ENCODE results near the gene BRICD5. TPM values are rescaled to one million over a fixed set of nuclear protein-coding genes. Genes with fewer than 3 reads are reported as not detected.

BRICD5 gene
- total RNA-seq, 1 donor from 2014 or later: 2.0 TPM

DNA sequence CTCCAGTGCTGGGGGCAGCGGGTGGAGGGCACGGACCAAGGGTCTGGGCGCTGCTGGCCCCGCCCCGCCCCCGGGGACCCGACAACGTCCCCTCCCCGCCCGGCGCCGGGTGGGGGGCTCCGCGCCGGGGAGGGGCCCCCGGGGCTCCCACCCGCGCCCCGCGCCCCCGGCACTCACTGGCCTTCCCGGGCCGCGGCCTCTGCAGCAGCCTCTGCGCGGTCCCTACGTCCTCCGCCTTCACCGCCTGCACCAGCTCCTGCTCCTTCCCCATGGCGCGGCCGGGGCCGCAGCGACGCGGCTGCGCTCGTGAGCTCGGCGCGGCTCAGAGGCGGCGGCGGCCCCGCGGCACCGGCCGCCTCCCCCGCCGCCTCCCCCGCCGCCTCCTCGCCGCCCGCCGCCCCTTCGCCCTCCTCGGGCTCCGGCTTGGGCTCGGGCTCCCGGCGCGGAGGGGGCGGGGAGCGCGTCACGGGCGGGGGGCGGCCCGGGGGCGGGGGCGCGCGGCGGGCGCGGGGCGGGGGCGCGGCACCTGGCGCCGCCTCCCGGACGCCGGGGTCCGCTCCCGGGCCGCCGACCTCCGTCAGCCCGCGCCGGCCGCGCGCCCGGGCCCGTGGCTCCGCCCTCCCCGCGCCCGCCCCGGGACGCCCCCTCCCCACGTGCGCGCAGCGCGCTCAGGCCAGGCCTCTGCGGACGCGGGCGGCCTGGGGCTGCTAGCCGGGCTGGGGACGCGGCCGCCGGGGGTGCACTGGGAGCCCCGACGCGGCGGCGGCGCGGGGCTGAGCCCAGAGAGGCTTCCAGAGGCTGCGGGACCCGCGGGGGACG, 14.3 kb downstream of the BRICD5 start, which contains the start of gene CASKIN1:
TSS of gene CASKIN1 (minus strand) at position 444 of the 819 bp plus-strand sequence. CDS start at position 271, 173 bp downstream.
- peak within 1 kb of the TSS; percentile 21 for H3K4me3 ChIP-seq (ENCODE audit: low read depth, low read length)
- DNase-seq (ENCODE audit: low read depth): no peak
- peaks cover 50% of the 10 kb centered on the region for H3K27me3 ChIP-seq (ENCODE audit: control insufficient read depth, insufficient read depth, low read length)
- TF ChIP-seq CTCF (IDR thresholded peaks at IDR 0.05; ENCODE audit: insufficient read depth, low read length, poor library complexity, severe bottlenecking): no peak
- no peaks in the 10 kb centered on the region for H3K36me3 ChIP-seq (ENCODE audit: control insufficient read depth, insufficient read depth, low read length)

GRCh38 chr16:2195322-2196161, 15.1 kb downstream of the BRICD5 start:
- Histone ChIP-seq H3K36me3 (ENCODE audit: control insufficient read depth, insufficient read depth, low read length) (no peaks in the 10 kb centered on the region), H3K27me3 (ENCODE audit: control insufficient read depth, insufficient read depth, low read length) (peaks cover 50% of the 10 kb centered on the region), H3K4me3 (ENCODE audit: low read depth, low read length) (peak overlapping the region; percentile 3)
- no peak for DNase-seq (ENCODE audit: low read depth)
- no peak for TF ChIP-seq CTCF (IDR thresholded peaks at IDR 0.05; ENCODE audit: insufficient read depth, low read length, poor library complexity, severe bottlenecking)

GRCh38 chr16:2194852-2195321, 15.8 kb downstream of the BRICD5 start:
- Histone ChIP-seq H3K36me3 (ENCODE audit: control insufficient read depth, insufficient read depth, low read length) (no peaks in the 10 kb centered on the region), H3K4me3 (ENCODE audit: low read depth, low read length) (no peak overlapping the region), H3K27me3 (ENCODE audit: control insufficient read depth, insufficient read depth, low read length) (peaks cover 47% of the 10 kb centered on the region)
- TF ChIP-seq CTCF (IDR thresholded peaks at IDR 0.05; ENCODE audit: insufficient read depth, low read length, poor library complexity, severe bottlenecking): peak; percentile 60
- no peak for DNase-seq (ENCODE audit: low read depth)

GRCh38 chr16:2194166-2194834, 16.4 kb downstream of the BRICD5 start:
- peaks cover 41% of the 10 kb centered on the region for H3K27me3 ChIP-seq (ENCODE audit: control insufficient read depth, insufficient read depth, low read length)
- TF ChIP-seq CTCF (IDR thresholded peaks at IDR 0.05; ENCODE audit: insufficient read depth, low read length, poor library complexity, severe bottlenecking): no peak
- H3K4me3 ChIP-seq (ENCODE audit: low read depth, low read length): no peak overlapping the region
- no peaks in the 10 kb centered on the region for H3K36me3 ChIP-seq (ENCODE audit: control insufficient read depth, insufficient read depth, low read length)
- DNase-seq (ENCODE audit: low read depth): no peak

- Histone ChIP-seq H3K27me3 (ENCODE audit: control insufficient read depth, insufficient read depth, low read length) (peaks cover 21% of the 10 kb centered on the region), H3K36me3 (ENCODE audit: control insufficient read depth, insufficient read depth, low read length) (no peaks in the 10 kb centered on the region), H3K4me3 (ENCODE audit: low read depth, low read length) (no peak overlapping the region)
- no peak for TF ChIP-seq CTCF (IDR thresholded peaks at IDR 0.05; ENCODE audit: insufficient read depth, low read length, poor library complexity, severe bottlenecking)
- no peak for DNase-seq (ENCODE audit: low read depth)
Observed at GRCh38 chr16:2191446-2191706, 19.3 kb downstream of the BRICD5 start.

Measured in kidney epithelial cell (primary cell).